Colonic mucosa (tissue), 4 donors: ENCODE measurements around the gene GSK3A. TPM values are rescaled to one million over a fixed set of nuclear protein-coding genes. Genes with fewer than 3 reads are reported as not detected.

ENCODE experiments used
- DNase-seq: peaks from one replicate; pipeline ENCODE4 v3.0.0-alpha.2; 2020
- H3K27ac ChIP-seq: fragments of 200-600 bp; one replicate; pipeline ENCODE4 v1.8.0; 2021
- H3K27me3 ChIP-seq: fragments of 200-600 bp; one replicate; pipeline ENCODE4 v1.8.0; 2021
- H3K36me3 ChIP-seq: fragments of 200-600 bp; one replicate; pipeline ENCODE4 v1.8.0; 2021
- H3K4me1 ChIP-seq: fragments of 200-600 bp; one replicate; pipeline ENCODE4 v1.8.0; 2021; ENCODE audit warnings: mild to moderate bottlenecking
- H3K4me3 ChIP-seq: fragments of 200-600 bp; one replicate; pipeline ENCODE4 v1.8.0; 2021
- H3K9ac ChIP-seq, 2 donors: one replicate each; pipeline ENCODE4 v1.7.0; 2013; ENCODE audit warnings: control low read depth in 2 of 2, low read depth in 2 of 2, low read length in 2 of 2
- H3K9me3 ChIP-seq: fragments of 200-600 bp; one replicate; pipeline ENCODE4 v1.8.0; 2021
- intact Hi-C: fragments of 100-400 bp; cut with DNase I; formaldehyde crosslinking; loops from one replicate; pipeline ENCODE4 v1.14.1; 2022
- total RNA-seq, 2 donors: library from RNA; stranded (reverse); fragmentation: NEBNext Ultra II Directional in 1 of 2; extraction: Animal tissue kit (Norgen Biotek cat#: 25700) in 1 of 2; gene quantifications; one replicate each; pipeline ENCODE4 v1.2.1, GENCODE V29; 2021
- TF ChIP-seq, protein P1 (sequence below): fragments of 200-600 bp; IDR thresholded peaks from one replicate; pipeline ENCODE4 v1.8.0; 2022; ENCODE audit warnings: antibody characterized with exemption, mild to moderate bottlenecking
- donor health status: healthy.
- donor health status: DM: no; HTN: no; CAD: no.
- donor health status: DM: no; HTN: no; CAD: no.

Gene GSK3A
- total RNA-seq, 2 donors from 2014 or later, result 47.8 to 51.8 TPM

DNA sequence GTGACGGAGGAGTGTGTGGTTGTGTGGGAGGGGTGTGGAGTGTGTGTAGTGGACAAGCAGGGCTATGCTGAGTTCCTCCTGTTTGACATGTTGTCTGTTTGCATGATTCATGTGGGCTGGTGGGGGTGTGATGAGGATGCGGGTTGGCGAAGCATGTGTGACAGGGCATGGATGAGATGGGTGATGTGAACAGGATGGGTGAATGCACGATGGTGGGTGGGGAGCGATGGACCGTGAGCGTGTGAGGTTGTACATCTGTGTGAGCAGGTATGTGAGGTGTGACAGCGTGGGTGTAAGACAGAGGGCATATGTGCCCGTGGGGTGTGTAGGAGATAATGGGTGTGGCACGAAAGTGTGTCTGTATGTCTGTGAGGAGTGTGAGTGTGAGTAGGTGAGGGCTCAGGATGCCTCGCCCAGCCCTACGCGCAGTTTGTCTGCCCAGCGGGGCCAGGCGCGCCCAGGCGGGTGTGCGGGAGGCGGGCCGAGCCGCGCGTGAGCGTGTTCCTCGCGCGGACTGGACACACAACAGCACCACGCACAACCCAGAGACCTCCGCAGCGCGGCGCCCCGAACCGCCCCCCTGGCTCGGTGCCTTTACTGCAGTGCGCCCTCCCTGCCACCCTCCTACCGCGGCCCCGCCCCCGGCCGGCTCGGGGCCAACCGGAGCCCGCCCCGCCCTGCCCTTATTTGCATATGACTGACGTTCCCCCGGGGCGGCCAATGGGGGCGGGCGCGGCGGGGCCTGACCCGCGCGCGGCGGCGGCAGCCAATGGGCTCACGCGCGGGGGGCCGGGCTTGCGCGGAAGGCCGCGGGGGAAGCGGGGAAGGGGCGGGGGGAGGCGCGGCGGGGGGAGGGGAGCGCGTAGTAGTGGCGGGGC lies 41.0 kb upstream of the GSK3A start:
- peak; percentile 97 for DNase-seq
- Histone ChIP-seq H3K9me3 (no peaks in the 10 kb centered on the region), H3K36me3 (no peaks in the 10 kb centered on the region), H3K27ac (peak overlapping the region; percentile 92), H3K4me1 (peaks cover 35% of the 10 kb centered on the region), H3K4me3 (peak overlapping the region; percentile 45), H3K27me3 (no peaks in the 10 kb centered on the region), H3K9ac (peak overlapping the region; percentile 68 to 87)
- intact Hi-C loops, result no loop called here
- TF ChIP-seq, protein P1, sequence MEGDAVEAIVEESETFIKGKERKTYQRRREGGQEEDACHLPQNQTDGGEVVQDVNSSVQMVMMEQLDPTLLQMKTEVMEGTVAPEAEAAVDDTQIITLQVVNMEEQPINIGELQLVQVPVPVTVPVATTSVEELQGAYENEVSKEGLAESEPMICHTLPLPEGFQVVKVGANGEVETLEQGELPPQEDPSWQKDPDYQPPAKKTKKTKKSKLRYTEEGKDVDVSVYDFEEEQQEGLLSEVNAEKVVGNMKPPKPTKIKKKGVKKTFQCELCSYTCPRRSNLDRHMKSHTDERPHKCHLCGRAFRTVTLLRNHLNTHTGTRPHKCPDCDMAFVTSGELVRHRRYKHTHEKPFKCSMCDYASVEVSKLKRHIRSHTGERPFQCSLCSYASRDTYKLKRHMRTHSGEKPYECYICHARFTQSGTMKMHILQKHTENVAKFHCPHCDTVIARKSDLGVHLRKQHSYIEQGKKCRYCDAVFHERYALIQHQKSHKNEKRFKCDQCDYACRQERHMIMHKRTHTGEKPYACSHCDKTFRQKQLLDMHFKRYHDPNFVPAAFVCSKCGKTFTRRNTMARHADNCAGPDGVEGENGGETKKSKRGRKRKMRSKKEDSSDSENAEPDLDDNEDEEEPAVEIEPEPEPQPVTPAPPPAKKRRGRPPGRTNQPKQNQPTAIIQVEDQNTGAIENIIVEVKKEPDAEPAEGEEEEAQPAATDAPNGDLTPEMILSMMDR, result no peak

DNA sequence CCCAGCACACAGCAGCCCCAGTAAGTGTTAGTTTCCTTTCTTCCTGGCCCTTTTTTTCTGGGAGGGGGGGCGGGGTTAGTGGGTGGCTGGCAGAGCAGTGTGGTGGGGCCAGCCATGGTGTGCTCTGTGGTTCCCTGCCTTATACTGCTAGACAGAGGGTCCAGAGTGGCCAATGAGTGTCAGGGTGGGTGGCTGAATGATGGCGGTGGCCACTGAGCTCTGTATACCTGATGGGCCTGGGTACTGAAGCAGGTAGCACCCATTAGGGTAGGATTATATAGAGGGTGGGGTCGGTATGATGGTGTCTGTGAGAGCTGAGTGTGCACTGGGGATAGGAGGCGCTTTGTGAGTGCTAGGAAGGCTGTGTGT lies 40.4 kb upstream of the GSK3A start:
- Histone ChIP-seq H3K9me3 (no peaks in the 10 kb centered on the region), H3K4me3 (no peak overlapping the region), H3K4me1 (peaks cover 38% of the 10 kb centered on the region), H3K36me3 (no peaks in the 10 kb centered on the region), H3K9ac (peak overlapping the region; percentile 68 to 87), H3K27ac (peak overlapping the region; percentile 92), H3K27me3 (no peaks in the 10 kb centered on the region)
- TF ChIP-seq, protein P1, result no peak
- intact Hi-C loops, result no loop called here
- DNase-seq, result no peak

DNA sequence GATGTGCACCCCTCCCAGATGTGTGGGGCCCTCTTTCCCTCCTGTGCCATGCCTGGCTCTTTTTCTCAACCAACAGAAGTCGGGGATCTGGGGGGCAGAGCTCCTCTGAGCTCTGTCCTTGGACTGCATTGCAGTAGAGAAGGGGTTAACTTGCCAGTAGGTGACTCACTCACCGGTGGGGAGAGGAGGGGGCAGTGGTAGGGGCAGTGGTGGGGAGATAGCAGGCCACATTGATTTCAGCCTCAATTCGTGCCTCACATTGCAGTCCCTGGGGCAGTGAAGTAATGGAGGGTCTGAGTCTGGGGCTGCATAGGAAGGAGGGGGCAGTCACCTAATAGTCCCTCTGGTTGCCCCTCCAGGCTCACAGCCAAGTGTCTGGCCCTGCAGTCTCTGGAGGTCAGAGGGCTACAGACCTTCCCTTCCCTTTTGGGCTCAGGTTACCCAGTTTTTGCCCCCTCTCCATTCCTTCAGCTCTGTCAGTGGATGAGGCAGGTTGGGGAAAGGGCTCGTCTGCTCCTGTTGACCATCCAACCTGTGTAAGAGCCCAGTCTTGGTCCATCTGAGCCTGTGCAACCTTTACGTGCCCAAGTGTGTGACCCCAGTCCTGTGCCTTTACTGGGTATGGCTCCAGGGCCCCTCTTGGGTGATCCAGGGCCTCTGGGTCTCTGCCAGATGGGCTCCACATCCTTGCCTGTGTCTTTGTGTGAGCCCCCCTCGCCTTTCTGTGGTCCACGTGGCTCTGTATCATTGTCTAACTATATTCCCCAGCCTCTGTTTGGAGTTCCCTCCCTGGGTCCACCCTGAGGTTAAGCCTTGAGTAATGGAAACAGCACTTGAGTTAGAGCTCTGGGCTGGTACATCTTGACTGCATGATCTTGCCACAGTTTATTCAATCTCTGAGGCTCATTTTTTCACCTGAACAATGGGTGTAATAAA lies 39.7 kb upstream of the GSK3A start:
- Histone ChIP-seq H3K9me3 (no peaks in the 10 kb centered on the region), H3K27me3 (no peaks in the 10 kb centered on the region), H3K27ac (peak overlapping the region; percentile 92), H3K4me3 (no peak overlapping the region), H3K9ac (peak overlapping the region; percentile 38 to 43), H3K4me1 (peaks cover 42% of the 10 kb centered on the region), H3K36me3 (no peaks in the 10 kb centered on the region)
- intact Hi-C loops, result no loop called here
- TF ChIP-seq, protein P1, result no peak
- DNase-seq, result no peak

DNA sequence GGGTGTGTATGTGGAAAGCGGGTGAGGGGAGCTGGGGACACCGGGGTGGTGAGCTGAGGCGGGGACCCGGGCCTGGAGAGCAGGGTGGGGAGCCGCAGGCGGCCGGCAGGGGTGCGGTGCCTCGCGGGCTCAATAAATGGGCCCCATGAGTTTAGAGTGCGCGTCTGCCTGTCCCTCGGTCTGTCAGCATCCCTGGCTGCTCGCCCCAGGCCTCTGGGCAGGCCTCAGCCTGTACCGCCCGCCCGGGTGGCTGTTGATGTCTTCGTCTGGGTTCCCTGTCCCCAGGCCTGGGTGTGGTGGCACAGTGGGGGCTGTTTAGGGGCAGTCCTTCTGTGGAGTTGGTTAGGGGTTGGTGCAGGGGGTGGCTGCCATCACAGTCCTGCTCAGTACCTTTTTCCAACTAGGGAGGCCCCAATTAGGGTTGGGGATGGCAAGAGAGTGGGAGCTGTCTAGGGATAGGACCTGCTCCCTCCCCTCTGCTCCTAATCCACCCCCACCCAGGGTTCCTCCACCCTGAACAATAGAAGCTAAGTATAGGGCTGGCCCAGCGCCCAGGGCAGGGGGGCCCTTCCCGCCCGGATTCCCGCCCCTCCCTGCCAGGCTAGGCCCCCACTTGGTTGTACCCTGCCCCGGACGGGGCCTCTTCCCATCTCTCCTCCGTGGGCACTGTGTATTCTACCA lies 38.9 kb upstream of the GSK3A start:
- intact Hi-C loops, result no loop called here
- H3K9me3 ChIP-seq, result no peaks in the 10 kb centered on the region
- no peaks in the 10 kb centered on the region for H3K36me3 ChIP-seq
- peak overlapping the region; percentile 73 for H3K4me3 ChIP-seq
- peak overlapping the region; percentile 92 for H3K27ac ChIP-seq
- TF ChIP-seq, protein P1, result no peak
- peaks cover 42% of the 10 kb centered on the region for H3K4me1 ChIP-seq
- no peaks in the 10 kb centered on the region for H3K27me3 ChIP-seq
- peak; percentile 62 for DNase-seq
- peak overlapping the region; percentile 66 to 80 for H3K9ac ChIP-seq

DNA sequence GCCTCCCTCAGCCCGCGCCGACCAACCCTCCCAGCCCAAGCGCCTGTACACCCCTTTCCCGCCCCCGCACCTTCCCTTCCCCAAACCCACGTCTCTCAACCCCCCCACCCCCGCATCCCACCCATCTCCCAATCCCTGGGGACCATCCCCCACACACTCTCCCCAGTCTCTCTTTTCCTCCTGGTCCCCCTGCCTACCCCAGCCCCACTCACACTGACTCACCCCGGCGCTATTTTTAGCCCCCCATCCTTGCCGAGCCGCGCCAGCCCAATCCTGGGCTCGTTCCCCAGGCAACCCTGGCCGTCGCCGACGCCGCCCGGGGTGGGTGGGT lies 38.4 kb upstream of the GSK3A start:
- no peaks in the 10 kb centered on the region for H3K9me3 ChIP-seq
- H3K4me1 ChIP-seq, result peaks cover 40% of the 10 kb centered on the region
- no peaks in the 10 kb centered on the region for H3K27me3 ChIP-seq
- peak overlapping the region; percentile 92 for H3K27ac ChIP-seq
- H3K9ac ChIP-seq, result peak overlapping the region; percentile 80 to 81
- intact Hi-C loops, result no loop called here
- DNase-seq, result peak; percentile 52
- H3K4me3 ChIP-seq, result peak overlapping the region; percentile 73
- TF ChIP-seq, protein P1, result no peak
- no peaks in the 10 kb centered on the region for H3K36me3 ChIP-seq
